Immature natural killer cell (primary cell): ENCODE results near the gene PDE11A. TPM values are rescaled to one million over a fixed set of nuclear protein-coding genes. Genes with fewer than 3 reads are reported as not detected.

Experiments
- DNase-seq, 3 donors: peaks; one replicate each; pipeline ENCODE4 v3.0.0; 2022; ENCODE audit warnings: mixed read lengths in 1 of 3
- H3K27ac Mint-ChIP-seq, 6 donors: one replicate each; pipeline ENCODE4 v1.8.0; 2020; ENCODE audit warnings: mixed read lengths in 6 of 6, mild to moderate bottlenecking in 5 of 6, inconsistent platforms in 4 of 6, moderate library complexity in 3 of 6
- H3K27me3 Mint-ChIP-seq, 3 donors: one replicate each; pipeline ENCODE4 v1.8.0; 2020 to 2021; ENCODE audit warnings: low read depth in 3 of 3, mild to moderate bottlenecking in 3 of 3, mixed read lengths in 3 of 3, moderate library complexity in 3 of 3, inconsistent platforms in 1 of 3
- H3K36me3 Mint-ChIP-seq, 3 donors: one replicate each; pipeline ENCODE4 v1.8.0; 2020; ENCODE audit warnings: mixed read lengths in 3 of 3, inconsistent platforms in 2 of 3, mild to moderate bottlenecking in 2 of 3
- H3K4me1 Mint-ChIP-seq, 2 donors: one replicate each; pipeline ENCODE4 v1.8.0; 2020; ENCODE audit warnings: inconsistent platforms in 2 of 2, mild to moderate bottlenecking in 2 of 2, mixed read lengths in 2 of 2, moderate library complexity in 1 of 2
- H3K4me3 Mint-ChIP-seq, 5 donors: one replicate each; pipeline ENCODE4 v1.8.0; 2020; ENCODE audit warnings: mild to moderate bottlenecking in 5 of 5, mixed read lengths in 5 of 5, inconsistent platforms in 3 of 5, moderate library complexity in 3 of 5
- H3K9me3 Mint-ChIP-seq, 6 donors: one replicate each; pipeline ENCODE4 v1.8.0; 2020; ENCODE audit warnings: mild to moderate bottlenecking in 6 of 6, mixed read lengths in 6 of 6, inconsistent platforms in 4 of 6, moderate library complexity in 3 of 6
- polyA plus RNA-seq, 3 donors: library from polyadenylated mRNA; unstranded; fragments of 300-500 nt; fragmentation: Illumina TruSeq; gene quantifications; one replicate each; pipeline ENCODE4 v1.2.3, GENCODE V29; 2021

The PDE11A gene
- polyA plus RNA-seq, 3 donors from 2014 or later, result not detected

GRCh38 chr2:177593402-177593801, 479.2 kb downstream of the PDE11A start:
- no peak for DNase-seq
- Mint-ChIP-seq H3K36me3 (no peaks in the 10 kb centered on the region), H3K27me3 (peaks cover 0 to 24% (median 4%) of the 10 kb centered on the region in 3 donors), H3K4me1 (no peaks in the 10 kb centered on the region), H3K27ac (no peak overlapping the region), H3K4me3 (no peak overlapping the region), H3K9me3 (no peaks in the 10 kb centered on the region)

- Mint-ChIP-seq H3K36me3 (no peaks in the 10 kb centered on the region), H3K4me3 (no peak overlapping the region), H3K9me3 (no peaks in the 10 kb centered on the region), H3K4me1 (no peaks in the 10 kb centered on the region), H3K27me3 (peaks cover 0 to 21% (median 4%) of the 10 kb centered on the region in 3 donors), H3K27ac (no peak overlapping the region)
- no peak for DNase-seq
These were observed 479.6 kb downstream of the PDE11A start for GRCh38 chr2:177592945-177593344.

GRCh38 chr2:177592397-177592796, 480.2 kb downstream of the PDE11A start:
- Mint-ChIP-seq H3K4me1 (no peaks in the 10 kb centered on the region), H3K4me3 (no peak overlapping the region), H3K36me3 (no peaks in the 10 kb centered on the region), H3K9me3 (no peaks in the 10 kb centered on the region), H3K27me3 (peaks cover 0 to 21% (median 4%) of the 10 kb centered on the region in 3 donors), H3K27ac (no peak overlapping the region)
- no peak for DNase-seq

GRCh38 chr2:177589186-177589585, 483.4 kb downstream of the PDE11A start:
- no peaks in the 10 kb centered on the region for H3K36me3 Mint-ChIP-seq
- no peak overlapping the region for H3K4me3 Mint-ChIP-seq
- DNase-seq, result no peak
- no peak overlapping the region for H3K27ac Mint-ChIP-seq
- peaks cover 0 to 21% (median 7%) of the 10 kb centered on the region in 3 donors for H3K27me3 Mint-ChIP-seq
- no peaks in the 10 kb centered on the region for H3K4me1 Mint-ChIP-seq
- no peaks in the 10 kb centered on the region for H3K9me3 Mint-ChIP-seq

- Mint-ChIP-seq H3K36me3 (no peaks in the 10 kb centered on the region), H3K9me3 (no peaks in the 10 kb centered on the region), H3K27me3 (peaks cover 0 to 19% (median 7%) of the 10 kb centered on the region in 3 donors), H3K4me3 (no peak overlapping the region), H3K27ac (no peak overlapping the region), H3K4me1 (no peaks in the 10 kb centered on the region)
- DNase-seq, result no peak
These were observed 483.9 kb downstream of the PDE11A start for GRCh38 chr2:177588671-177589070.

- Mint-ChIP-seq H3K36me3 (no peaks in the 10 kb centered on the region), H3K4me3 (no peak overlapping the region), H3K27me3 (peaks cover 0 to 19% (median 7%) of the 10 kb centered on the region in 3 donors), H3K27ac (no peak overlapping the region), H3K9me3 (no peaks in the 10 kb centered on the region), H3K4me1 (no peaks in the 10 kb centered on the region)
- no peak for DNase-seq
These were observed 485.2 kb downstream of the PDE11A start for GRCh38 chr2:177587371-177587770.

- Mint-ChIP-seq H3K27me3 (peaks cover 0 to 19% (median 3%) of the 10 kb centered on the region in 3 donors), H3K27ac (no peak overlapping the region), H3K4me1 (no peaks in the 10 kb centered on the region)
These were observed 486.4 kb downstream of the PDE11A start for GRCh38 chr2:177586154-177586553.

GRCh38 chr2:177585234-177585863, 487.2 kb downstream of the PDE11A start:
- no peak overlapping the region for H3K4me3 Mint-ChIP-seq
- no peaks in the 10 kb centered on the region for H3K9me3 Mint-ChIP-seq
- no peak for DNase-seq
- no peaks in the 10 kb centered on the region for H3K4me1 Mint-ChIP-seq
- no peak overlapping the region for H3K27ac Mint-ChIP-seq
- no peaks in the 10 kb centered on the region for H3K36me3 Mint-ChIP-seq
- peaks cover 0 to 18% (median 3%) of the 10 kb centered on the region in 3 donors for H3K27me3 Mint-ChIP-seq

More at GRCh38 chr2:177586154-177586553, 486.4 kb downstream of the PDE11A start:
- Mint-ChIP-seq H3K36me3 (no peaks in the 10 kb centered on the region), H3K4me3 (no peak overlapping the region), H3K9me3 (no peaks in the 10 kb centered on the region)
- no peak for DNase-seq

GRCh38 chr2:177584030-177584692, 488.4 kb downstream of the PDE11A start:
- Mint-ChIP-seq H3K27ac (no peak overlapping the region), H3K9me3 (no peaks in the 10 kb centered on the region)

GRCh38 chr2:177582000-177582399, 490.6 kb downstream of the PDE11A start:
- Mint-ChIP-seq H3K4me3 (no peak overlapping the region), H3K4me1 (no peaks in the 10 kb centered on the region), H3K36me3 (no peaks in the 10 kb centered on the region), H3K9me3 (no peaks in the 10 kb centered on the region), H3K27me3 (peaks cover 0 to 10% (median 3%) of the 10 kb centered on the region in 3 donors), H3K27ac (no peak overlapping the region)
- no peak for DNase-seq

More at GRCh38 chr2:177584030-177584692, 488.4 kb downstream of the PDE11A start:
- no peaks in the 10 kb centered on the region for H3K36me3 Mint-ChIP-seq
- DNase-seq, result no peak
- H3K4me3 Mint-ChIP-seq, result no peak overlapping the region
- peaks cover 0 to 11% (median 3%) of the 10 kb centered on the region in 3 donors for H3K27me3 Mint-ChIP-seq
- H3K4me1 Mint-ChIP-seq, result no peaks in the 10 kb centered on the region

GRCh38 chr2:177579486-177580036, 493.0 kb downstream of the PDE11A start:
- Mint-ChIP-seq H3K4me1 (no peaks in the 10 kb centered on the region), H3K4me3 (no peak overlapping the region), H3K27ac (no peak overlapping the region), H3K27me3 (peaks cover 0 to 8% (median 0%) of the 10 kb centered on the region in 3 donors), H3K9me3 (no peaks in the 10 kb centered on the region), H3K36me3 (no peaks in the 10 kb centered on the region)
- no peak for DNase-seq

GRCh38 chr2:177578454-177578853, 494.1 kb downstream of the PDE11A start:
- Mint-ChIP-seq H3K27ac (no peak overlapping the region), H3K27me3 (peaks cover 0 to 12% (median 1%) of the 10 kb centered on the region in 3 donors), H3K4me1 (no peaks in the 10 kb centered on the region), H3K36me3 (no peaks in the 10 kb centered on the region), H3K9me3 (no peaks in the 10 kb centered on the region), H3K4me3 (no peak overlapping the region)
- DNase-seq, result no peak

GRCh38 chr2:177577075-177577474, 495.5 kb downstream of the PDE11A start:
- Mint-ChIP-seq H3K9me3 (no peaks in the 10 kb centered on the region), H3K4me1 (no peaks in the 10 kb centered on the region), H3K27me3 (peaks cover 0 to 11% (median 1%) of the 10 kb centered on the region in 3 donors), H3K4me3 (no peak overlapping the region), H3K27ac (no peak overlapping the region), H3K36me3 (no peaks in the 10 kb centered on the region)
- DNase-seq, result no peak

- Mint-ChIP-seq H3K27ac (no peak overlapping the region), H3K27me3 (peaks cover 0 to 8% (median 7%) of the 10 kb centered on the region in 3 donors), H3K4me3 (no peak overlapping the region), H3K9me3 (no peaks in the 10 kb centered on the region), H3K4me1 (no peaks in the 10 kb centered on the region), H3K36me3 (no peaks in the 10 kb centered on the region)
- DNase-seq, result no peak
These were observed 497.2 kb downstream of the PDE11A start for GRCh38 chr2:177575358-177575757.
